Activated naive CD8-positive, alpha-beta T cell treated with anti-CD3 and anti-CD28 coated beads, Interleukin-2, amount 10 ng/mL, durations not matched to agents 7 days and 5 days (primary cell): ENCODE results near the gene ITGB1BP1. TPM values are rescaled to one million over a fixed set of nuclear protein-coding genes. Genes with fewer than 3 reads are reported as not detected.

Experiments
- ATAC-seq: fragments of 150-1000 bp; cut with Tn5 transposase; one replicate; pipeline ENCODE4 v1.10.0; 2021; ENCODE audit warnings: low read depth, moderate library complexity
- POLR2A ChIA-PET: fragments of 350-600 bp; sonication (Branson Sonifier 250); formaldehyde crosslinking; loops from one replicate; lab custom pipeline; 2021; ENCODE audit warnings: antibody characterized with exemption; lab: Charles Lee
- DNase-seq: peaks from one replicate; pipeline ENCODE4 v3.0.0; 2021
- H3K27ac Mint-ChIP-seq: one replicate; pipeline ENCODE4 v1.8.0; 2022; ENCODE audit warnings: mild to moderate bottlenecking, mixed read lengths
- H3K27me3 Mint-ChIP-seq: one replicate; pipeline ENCODE4 v1.8.0; 2022; ENCODE audit warnings: mild to moderate bottlenecking, moderate library complexity, mixed read lengths
- H3K36me3 Mint-ChIP-seq: one replicate; pipeline ENCODE4 v1.8.0; 2021; ENCODE audit warnings: mild to moderate bottlenecking, mixed read lengths
- H3K4me1 Mint-ChIP-seq: one replicate; pipeline ENCODE4 v1.8.0; 2021; ENCODE audit warnings: mixed read lengths
- H3K4me3 Mint-ChIP-seq: one replicate; pipeline ENCODE4 v1.8.0; 2022; ENCODE audit warnings: mild to moderate bottlenecking, moderate library complexity, mixed read lengths
- H3K9me3 Mint-ChIP-seq: one replicate; pipeline ENCODE4 v1.8.0; 2021; ENCODE audit warnings: mixed read lengths
- total RNA-seq, 2 experiments: library from RNA; stranded (reverse); gene quantifications; one replicate each; pipeline ENCODE4 v1.2.3, GENCODE V29; 2021

Gene ITGB1BP1
- total RNA-seq: 100 to 1,000 TPM; 104 to 122 TPM

GRCh38 chr2:9423100-9423921 lies at the start of gene ITGB1BP1, which contains the start of gene CPSF3:
TSS of gene ITGB1BP1 (minus strand) at chr2:9423528. CDS start at chr2:9418697, 4,831 bp downstream.
TSS of gene CPSF3 (plus strand) at chr2:9423654. CDS start at chr2:9423774, 120 bp downstream.
- Mint-ChIP-seq H3K4me3 (no peak within 1 kb of the TSS), H3K9me3 (no peaks in the 10 kb centered on the region), H3K4me1 (peaks cover 21% of the 10 kb centered on the region), H3K27me3 (no peaks in the 10 kb centered on the region), H3K36me3 (peaks cover 11% of the 10 kb centered on the region), H3K27ac (peak within 1 kb of the TSS; percentile 92)
- DNase-seq (peak; percentile 98), ATAC-seq (peak; percentile 84)
- POLR2A ChIA-PET: interaction anchor here (0.7 to 2.9 kb wide), 13 partner anchors 10 to 1388 kb away, joined by 3 to 35 read pairs (median 5); partner anchors contain the start of genes ADAM17, IAH1 and YWHAQ

- no peak overlapping the region for H3K4me3 Mint-ChIP-seq
- no peak for ATAC-seq
- H3K27ac Mint-ChIP-seq: no peak overlapping the region
- no peaks in the 10 kb centered on the region for H3K9me3 Mint-ChIP-seq
- H3K4me1 Mint-ChIP-seq: peaks cover 21% of the 10 kb centered on the region
- H3K27me3 Mint-ChIP-seq: no peaks in the 10 kb centered on the region
- no peak for DNase-seq
- H3K36me3 Mint-ChIP-seq: peaks cover 28% of the 10 kb centered on the region
- POLR2A ChIA-PET: interaction anchor here (0.7 to 1.0 kb wide), 2 partner anchors 83 to 327 kb away, joined by 3 to 6 read pairs; partner anchors contain the start of gene ADAM17
These were observed 49.2 kb upstream of the ITGB1BP1 start for GRCh38 chr2:9472511-9472910.

GRCh38 chr2:9471206-9471605 lies 47.9 kb upstream of the ITGB1BP1 start:
- no peaks in the 10 kb centered on the region for H3K27me3 Mint-ChIP-seq
- POLR2A ChIA-PET: no interaction called here
- DNase-seq (no peak), ATAC-seq (no peak)
- no peaks in the 10 kb centered on the region for H3K9me3 Mint-ChIP-seq
- H3K4me3 Mint-ChIP-seq: no peak overlapping the region
- H3K36me3 Mint-ChIP-seq: peaks cover 22% of the 10 kb centered on the region
- no peak overlapping the region for H3K27ac Mint-ChIP-seq
- peaks cover 13% of the 10 kb centered on the region for H3K4me1 Mint-ChIP-seq

- H3K9me3 Mint-ChIP-seq: no peaks in the 10 kb centered on the region
- POLR2A ChIA-PET: no interaction called here
- ATAC-seq (no peak), DNase-seq (no peak)
- H3K4me1 Mint-ChIP-seq: peaks cover 6% of the 10 kb centered on the region
- H3K27ac Mint-ChIP-seq: no peak overlapping the region
- H3K27me3 Mint-ChIP-seq: no peaks in the 10 kb centered on the region
- H3K4me3 Mint-ChIP-seq: no peak overlapping the region
- peaks cover 21% of the 10 kb centered on the region for H3K36me3 Mint-ChIP-seq
These were observed 44.4 kb upstream of the ITGB1BP1 start for GRCh38 chr2:9467687-9468086.

- Mint-ChIP-seq H3K27ac (no peak overlapping the region), H3K4me1 (peaks cover 6% of the 10 kb centered on the region), H3K36me3 (peaks cover 17% of the 10 kb centered on the region), H3K4me3 (no peak overlapping the region), H3K27me3 (no peaks in the 10 kb centered on the region), H3K9me3 (no peaks in the 10 kb centered on the region)
- POLR2A ChIA-PET: no interaction called here
- no peak for DNase-seq
- no peak for ATAC-seq
These were observed 42.9 kb upstream of the ITGB1BP1 start for GRCh38 chr2:9466147-9466683.

GRCh38 chr2:9465170-9465569 lies 41.8 kb upstream of the ITGB1BP1 start:
- Mint-ChIP-seq H3K27me3 (no peaks in the 10 kb centered on the region), H3K4me3 (no peak overlapping the region), H3K36me3 (peaks cover 17% of the 10 kb centered on the region), H3K27ac (no peak overlapping the region), H3K9me3 (no peaks in the 10 kb centered on the region), H3K4me1 (peaks cover 6% of the 10 kb centered on the region)
- POLR2A ChIA-PET: no interaction called here
- DNase-seq: no peak
- ATAC-seq: no peak

GRCh38 chr2:9463698-9464034 lies 40.3 kb upstream of the ITGB1BP1 start:
- Mint-ChIP-seq H3K4me3 (no peak overlapping the region), H3K36me3 (peaks cover 14% of the 10 kb centered on the region), H3K27ac (no peak overlapping the region), H3K27me3 (no peaks in the 10 kb centered on the region), H3K4me1 (peaks cover 6% of the 10 kb centered on the region), H3K9me3 (no peaks in the 10 kb centered on the region)
- DNase-seq (no peak), ATAC-seq (no peak)
- POLR2A ChIA-PET: no interaction called here

GRCh38 chr2:9462886-9463697 lies 39.8 kb upstream of the ITGB1BP1 start:
- Mint-ChIP-seq H3K36me3 (peaks cover 14% of the 10 kb centered on the region), H3K4me1 (peaks cover 6% of the 10 kb centered on the region), H3K27ac (no peak overlapping the region), H3K4me3 (no peak overlapping the region), H3K27me3 (no peaks in the 10 kb centered on the region), H3K9me3 (no peaks in the 10 kb centered on the region)
- DNase-seq (no peak), ATAC-seq (no peak)
- POLR2A ChIA-PET: no interaction called here

GRCh38 chr2:9462313-9462712 lies 39.0 kb upstream of the ITGB1BP1 start:
- no peak overlapping the region for H3K27ac Mint-ChIP-seq
- no peaks in the 10 kb centered on the region for H3K27me3 Mint-ChIP-seq
- peaks cover 14% of the 10 kb centered on the region for H3K36me3 Mint-ChIP-seq
- POLR2A ChIA-PET: interaction anchor here (0.7 kb wide), 1 partner anchor 21 kb away, joined by 3 read pairs; no protein-coding TSS in a partner anchor
- H3K9me3 Mint-ChIP-seq: no peaks in the 10 kb centered on the region
- DNase-seq (no peak), ATAC-seq (no peak)
- no peak overlapping the region for H3K4me3 Mint-ChIP-seq
- peaks cover 6% of the 10 kb centered on the region for H3K4me1 Mint-ChIP-seq

- peaks cover 11% of the 10 kb centered on the region for H3K36me3 Mint-ChIP-seq
- no peaks in the 10 kb centered on the region for H3K9me3 Mint-ChIP-seq
- ATAC-seq (no peak), DNase-seq (no peak)
- no peak overlapping the region for H3K4me3 Mint-ChIP-seq
- H3K4me1 Mint-ChIP-seq: peaks cover 4% of the 10 kb centered on the region
- H3K27ac Mint-ChIP-seq: no peak overlapping the region
- POLR2A ChIA-PET: interaction anchor here (0.7 kb wide), 1 partner anchor 229 kb away, joined by 5 read pairs; no protein-coding TSS in a partner anchor
- no peaks in the 10 kb centered on the region for H3K27me3 Mint-ChIP-seq
These were observed 37.8 kb upstream of the ITGB1BP1 start for GRCh38 chr2:9461079-9461478.

GRCh38 chr2:9460441-9461017 lies 37.2 kb upstream of the ITGB1BP1 start:
- POLR2A ChIA-PET: interaction anchor here (0.7 kb wide), 1 partner anchor 23 kb away, joined by 3 read pairs; no protein-coding TSS in a partner anchor
- H3K4me1 Mint-ChIP-seq: peaks cover 4% of the 10 kb centered on the region
- no peaks in the 10 kb centered on the region for H3K9me3 Mint-ChIP-seq
- peaks cover 6% of the 10 kb centered on the region for H3K36me3 Mint-ChIP-seq
- no peaks in the 10 kb centered on the region for H3K27me3 Mint-ChIP-seq
- DNase-seq (no peak), ATAC-seq (no peak)
- no peak overlapping the region for H3K4me3 Mint-ChIP-seq
- no peak overlapping the region for H3K27ac Mint-ChIP-seq

- no peak for ATAC-seq
- H3K27me3 Mint-ChIP-seq: no peaks in the 10 kb centered on the region
These were observed 27.9 kb upstream of the ITGB1BP1 start for GRCh38 chr2:9451231-9451630.

GRCh38 chr2:9445089-9445488 lies 21.8 kb upstream of the ITGB1BP1 start:
- Mint-ChIP-seq H3K4me3 (no peak overlapping the region), H3K27ac (no peak overlapping the region), H3K4me1 (peaks cover 1% of the 10 kb centered on the region), H3K27me3 (no peaks in the 10 kb centered on the region), H3K9me3 (no peaks in the 10 kb centered on the region), H3K36me3 (peaks cover 24% of the 10 kb centered on the region)
- DNase-seq (no peak), ATAC-seq (no peak)
- POLR2A ChIA-PET: no interaction called here

More at GRCh38 chr2:9451231-9451630, 27.9 kb upstream of the ITGB1BP1 start:
- H3K4me3 Mint-ChIP-seq: no peak overlapping the region
- no peak for DNase-seq
- peaks cover 14% of the 10 kb centered on the region for H3K36me3 Mint-ChIP-seq
- H3K9me3 Mint-ChIP-seq: no peaks in the 10 kb centered on the region
- POLR2A ChIA-PET: no interaction called here
- H3K27ac Mint-ChIP-seq: no peak overlapping the region
- no peaks in the 10 kb centered on the region for H3K4me1 Mint-ChIP-seq
